ENCODE data around the gene ZNF597.

Gene ZNF597

GRCh38 chr16:3472878-3473595 lies 29.7 kb upstream of the ZNF597 start:
- TF ChIP-seq CTCF (conservative IDR thresholded peaks at IDR 0.05; ENCODE audit: low read length): no peak
- no peak overlapping the region for H3K4me3 ChIP-seq (ENCODE audit: low read length)
- peak; percentile 36 for DNase-seq (ENCODE audit: low read depth)

GRCh38 chr16:3471518-3472176 lies 28.3 kb upstream of the ZNF597 start:
- no peak overlapping the region for H3K4me3 ChIP-seq (ENCODE audit: low read length)
- no peak for DNase-seq (ENCODE audit: low read depth)
- no peak for TF ChIP-seq CTCF (conservative IDR thresholded peaks at IDR 0.05; ENCODE audit: low read length)

GRCh38 chr16:3470723-3471122 lies 27.4 kb upstream of the ZNF597 start:
- no peak overlapping the region for H3K4me3 ChIP-seq (ENCODE audit: low read length)
- no peak for DNase-seq (ENCODE audit: low read depth)
- TF ChIP-seq CTCF (conservative IDR thresholded peaks at IDR 0.05; ENCODE audit: low read length): no peak

GRCh38 chr16:3469736-3470135 lies 26.4 kb upstream of the ZNF597 start:
- no peak for TF ChIP-seq CTCF (conservative IDR thresholded peaks at IDR 0.05; ENCODE audit: low read length)
- no peak for DNase-seq (ENCODE audit: low read depth)
- H3K4me3 ChIP-seq (ENCODE audit: low read length): no peak overlapping the region

- DNase-seq (ENCODE audit: low read depth): no peak
- no peak for TF ChIP-seq CTCF (conservative IDR thresholded peaks at IDR 0.05; ENCODE audit: low read length)
- no peak overlapping the region for H3K4me3 ChIP-seq (ENCODE audit: low read length)
Measured at GRCh38 chr16:3468501-3468900, 25.2 kb upstream of the ZNF597 start.

- H3K4me3 ChIP-seq (ENCODE audit: low read length): no peak overlapping the region
- TF ChIP-seq CTCF (conservative IDR thresholded peaks at IDR 0.05; ENCODE audit: low read length): no peak
- peak; percentile 25 for DNase-seq (ENCODE audit: low read depth)
Measured at GRCh38 chr16:3467921-3468320, 24.6 kb upstream of the ZNF597 start.

GRCh38 chr16:3467182-3467581 lies 23.9 kb upstream of the ZNF597 start:
- H3K4me3 ChIP-seq (ENCODE audit: low read length): no peak overlapping the region
- no peak for DNase-seq (ENCODE audit: low read depth)
- no peak for TF ChIP-seq CTCF (conservative IDR thresholded peaks at IDR 0.05; ENCODE audit: low read length)
